Stimulated activated naive CD8-positive, alpha-beta T cell treated with anti-CD3 and anti-CD28 coated beads, Interleukin-15, Interleukin-2, amounts not matched to agents 100 ng/mL and 50 ng/mL, for 24 hours (primary cell): ENCODE results near the gene HSP90AB1.
"Not testable (repeated sequence)": the region's sequence is repeated elsewhere in the genome, so short reads cannot be mapped to it uniquely, and the experiment has no call there.

Experiments used
- H3K27ac Mint-ChIP-seq: one replicate; pipeline ENCODE4 v1.8.0; 2021; ENCODE audit warnings: mild to moderate bottlenecking, mixed read lengths
- H3K27me3 Mint-ChIP-seq: one replicate; pipeline ENCODE4 v1.8.0; 2021; ENCODE audit warnings: mixed read lengths
- H3K36me3 Mint-ChIP-seq: one replicate; pipeline ENCODE4 v1.8.0; 2021; ENCODE audit warnings: low read depth, mixed read lengths
- H3K4me1 Mint-ChIP-seq: one replicate; pipeline ENCODE4 v1.8.0; 2021; ENCODE audit warnings: low read depth, mixed read lengths
- H3K4me3 Mint-ChIP-seq: one replicate; pipeline ENCODE4 v1.8.0; 2021; ENCODE audit warnings: mild to moderate bottlenecking, mixed read lengths
- H3K9me3 Mint-ChIP-seq: one replicate; pipeline ENCODE4 v1.8.0; 2021; ENCODE audit warnings: mixed read lengths

HSP90AB1 gene

DNA sequence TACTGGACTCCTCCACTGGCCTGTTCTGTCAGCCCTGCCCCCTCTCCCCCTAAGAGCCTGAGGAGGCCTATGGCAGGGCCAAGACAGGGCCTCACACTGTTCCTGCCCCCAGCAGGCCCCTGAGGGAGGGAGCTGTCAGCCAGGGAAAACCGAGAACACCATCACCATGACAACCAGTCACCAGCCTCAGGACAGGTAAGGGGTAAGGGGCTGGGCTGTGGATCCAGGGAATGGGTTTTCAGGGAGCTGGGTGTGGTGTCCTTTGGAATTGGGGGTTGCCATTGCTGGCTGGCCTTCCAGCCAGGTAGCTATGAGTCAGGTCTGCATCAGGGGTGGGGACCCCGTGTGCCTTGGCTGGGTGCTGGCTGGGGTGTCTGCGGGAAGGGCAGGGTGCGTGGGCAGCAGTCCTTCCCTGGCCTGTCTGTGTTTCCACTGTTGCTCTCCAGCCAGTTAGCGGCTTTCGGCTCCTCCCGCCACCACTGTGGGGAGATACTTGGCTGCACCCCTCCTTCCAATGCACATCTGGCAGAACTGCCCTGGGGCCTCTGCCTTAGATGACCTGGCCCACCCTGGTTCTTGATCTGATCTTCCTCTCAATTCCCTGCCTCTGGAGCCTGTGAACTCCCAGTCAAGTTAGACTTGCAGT lies 19.6 kb upstream of the HSP90AB1 start:
- Mint-ChIP-seq H3K27me3 (no peaks in the 10 kb centered on the region), H3K27ac (no peak overlapping the region), H3K4me3 (no peak overlapping the region), H3K36me3 (peaks cover 46% of the 10 kb centered on the region), H3K9me3 (no peaks in the 10 kb centered on the region), H3K4me1 (peaks cover 22% of the 10 kb centered on the region)

- H3K9me3 Mint-ChIP-seq: no peaks in the 10 kb centered on the region
- H3K27ac Mint-ChIP-seq: no peak overlapping the region
- H3K27me3 Mint-ChIP-seq: no peaks in the 10 kb centered on the region
- peaks cover 15% of the 10 kb centered on the region for H3K4me1 Mint-ChIP-seq
- peaks cover 51% of the 10 kb centered on the region for H3K36me3 Mint-ChIP-seq
- H3K4me3 Mint-ChIP-seq: no peak overlapping the region
These were observed 18.9 kb upstream of the HSP90AB1 start for GRCh38 chr6:44228031-44228430.

DNA sequence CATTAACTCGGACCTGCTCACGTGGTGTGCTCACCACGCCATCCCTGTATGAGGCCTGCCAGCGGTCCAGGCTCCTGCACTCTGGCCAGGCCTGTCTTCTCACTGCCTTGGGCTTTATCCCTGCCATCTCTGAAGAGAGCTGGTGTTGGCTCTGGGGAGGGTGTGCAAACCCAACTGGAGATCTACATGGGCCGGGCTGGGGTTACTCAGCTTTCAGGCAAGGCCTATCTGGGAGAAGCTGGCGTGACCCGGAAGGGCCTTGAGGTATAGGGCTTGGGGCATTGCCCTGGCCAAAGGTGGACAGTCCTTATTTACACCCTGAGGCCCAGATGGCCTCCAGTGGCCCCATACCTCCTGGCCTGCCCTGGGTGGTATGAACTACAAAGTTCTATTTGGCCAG lies 18.5 kb upstream of the HSP90AB1 start:
- peaks cover 13% of the 10 kb centered on the region for H3K4me1 Mint-ChIP-seq
- H3K9me3 Mint-ChIP-seq: no peaks in the 10 kb centered on the region
- H3K4me3 Mint-ChIP-seq: no peak overlapping the region
- H3K27ac Mint-ChIP-seq: no peak overlapping the region
- no peaks in the 10 kb centered on the region for H3K27me3 Mint-ChIP-seq
- H3K36me3 Mint-ChIP-seq: peaks cover 51% of the 10 kb centered on the region

GRCh38 chr6:44228836-44229235 lies 18.1 kb upstream of the HSP90AB1 start:
- Mint-ChIP-seq H3K36me3 (peaks cover 51% of the 10 kb centered on the region), H3K4me3 (no peak overlapping the region), H3K27me3 (no peaks in the 10 kb centered on the region), H3K9me3 (no peaks in the 10 kb centered on the region), H3K4me1 (peaks cover 13% of the 10 kb centered on the region), H3K27ac (no peak overlapping the region)

DNA sequence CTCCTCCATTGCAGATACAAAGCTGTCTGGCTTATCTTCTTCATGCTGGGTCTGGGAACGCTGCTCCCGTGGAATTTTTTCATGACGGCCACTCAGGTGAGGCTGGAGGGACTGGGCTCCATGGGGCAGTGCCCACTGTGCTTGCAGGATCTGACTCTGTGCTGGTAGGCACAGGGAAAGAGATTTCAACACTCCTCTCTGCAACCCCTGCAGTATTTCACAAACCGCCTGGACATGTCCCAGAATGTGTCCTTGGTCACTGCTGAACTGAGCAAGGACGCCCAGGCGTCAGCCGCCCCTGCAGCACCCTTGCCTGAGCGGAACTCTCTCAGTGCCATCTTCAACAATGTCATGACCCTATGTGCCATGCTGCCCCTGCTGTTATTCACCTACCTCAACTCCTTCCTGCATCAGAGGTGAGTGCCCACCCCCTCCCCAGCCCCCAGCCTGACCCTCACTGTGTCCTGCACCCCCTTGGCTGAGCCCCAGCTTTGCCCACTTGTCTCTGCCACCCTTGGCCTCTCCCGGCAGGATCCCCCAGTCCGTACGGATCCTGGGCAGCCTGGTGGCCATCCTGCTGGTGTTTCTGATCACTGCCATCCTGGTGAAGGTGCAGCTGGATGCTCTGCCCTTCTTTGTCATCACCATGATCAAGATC lies 17.4 kb upstream of the HSP90AB1 start:
- Mint-ChIP-seq H3K4me3 (no peak overlapping the region), H3K9me3 (no peaks in the 10 kb centered on the region), H3K4me1 (peaks cover 10% of the 10 kb centered on the region), H3K27me3 (no peaks in the 10 kb centered on the region), H3K36me3 (peaks cover 53% of the 10 kb centered on the region), H3K27ac (no peak overlapping the region)

DNA sequence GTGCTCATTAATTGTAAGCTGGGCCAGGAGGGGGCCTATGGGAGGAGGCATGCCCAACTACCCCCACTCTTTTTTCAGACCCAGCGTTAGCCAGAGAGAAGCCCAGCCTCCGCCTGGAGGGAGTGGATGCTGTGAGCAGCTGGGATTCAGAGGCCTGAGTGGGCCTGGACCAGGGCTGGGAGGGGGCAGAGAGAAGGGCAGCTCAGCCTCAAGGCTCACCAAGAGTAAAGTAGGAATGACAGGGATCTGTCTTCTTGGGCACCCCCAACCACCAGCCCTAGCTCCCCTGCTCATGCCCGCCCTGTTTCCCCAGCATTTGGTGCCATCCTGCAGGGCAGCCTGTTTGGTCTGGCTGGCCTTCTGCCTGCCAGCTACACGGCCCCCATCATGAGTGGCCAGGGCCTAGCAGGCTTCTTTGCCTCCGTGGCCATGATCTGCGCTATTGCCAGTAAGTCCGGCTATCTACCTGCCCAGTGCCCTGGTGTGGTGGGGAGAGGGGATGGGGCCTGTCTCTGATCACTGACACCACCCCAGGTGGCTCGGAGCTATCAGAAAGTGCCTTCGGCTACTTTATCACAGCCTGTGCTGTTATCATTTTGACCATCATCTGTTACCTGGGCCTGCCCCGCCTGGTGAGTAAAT lies 16.7 kb upstream of the HSP90AB1 start:
- Mint-ChIP-seq H3K27me3 (no peaks in the 10 kb centered on the region), H3K4me3 (no peak overlapping the region), H3K4me1 (peaks cover 4% of the 10 kb centered on the region), H3K36me3 (peaks cover 54% of the 10 kb centered on the region), H3K9me3 (no peaks in the 10 kb centered on the region), H3K27ac (no peak overlapping the region)

DNA sequence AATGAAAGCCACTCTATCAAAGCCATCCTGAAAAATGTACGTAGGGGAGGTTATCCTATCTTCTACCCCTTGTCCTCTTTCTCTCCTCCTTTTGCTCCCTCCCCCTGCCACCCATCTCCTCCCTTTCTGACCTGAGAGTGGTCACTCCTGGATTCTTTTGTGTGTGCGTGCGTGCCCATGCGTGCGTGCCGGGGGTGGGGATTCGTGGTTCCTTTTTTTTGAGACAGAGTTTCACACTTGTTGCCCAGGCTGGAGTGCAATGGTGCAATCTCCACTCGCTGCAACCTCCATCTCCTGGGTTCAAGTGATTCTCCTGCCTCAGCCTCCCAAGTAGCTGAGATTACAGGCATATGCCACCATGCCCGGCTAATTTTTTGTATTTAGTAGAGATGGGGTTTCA lies 15.5 kb upstream of the HSP90AB1 start:
- H3K4me3 Mint-ChIP-seq, H3K27ac Mint-ChIP-seq, H3K9me3 Mint-ChIP-seq, H3K27me3 Mint-ChIP-seq, H3K4me1 Mint-ChIP-seq: not testable (repeated sequence)
- peaks cover 55% of the 10 kb centered on the region for H3K36me3 Mint-ChIP-seq

- no peaks in the 10 kb centered on the region for H3K9me3 Mint-ChIP-seq
- H3K4me3 Mint-ChIP-seq: no peak overlapping the region
- peaks cover 18% of the 10 kb centered on the region for H3K4me1 Mint-ChIP-seq
- H3K27me3 Mint-ChIP-seq: no peaks in the 10 kb centered on the region
- peaks cover 50% of the 10 kb centered on the region for H3K36me3 Mint-ChIP-seq
- H3K27ac Mint-ChIP-seq: peak overlapping the region; percentile 14
These were observed 14.0 kb upstream of the HSP90AB1 start for GRCh38 chr6:44232676-44233566.

DNA sequence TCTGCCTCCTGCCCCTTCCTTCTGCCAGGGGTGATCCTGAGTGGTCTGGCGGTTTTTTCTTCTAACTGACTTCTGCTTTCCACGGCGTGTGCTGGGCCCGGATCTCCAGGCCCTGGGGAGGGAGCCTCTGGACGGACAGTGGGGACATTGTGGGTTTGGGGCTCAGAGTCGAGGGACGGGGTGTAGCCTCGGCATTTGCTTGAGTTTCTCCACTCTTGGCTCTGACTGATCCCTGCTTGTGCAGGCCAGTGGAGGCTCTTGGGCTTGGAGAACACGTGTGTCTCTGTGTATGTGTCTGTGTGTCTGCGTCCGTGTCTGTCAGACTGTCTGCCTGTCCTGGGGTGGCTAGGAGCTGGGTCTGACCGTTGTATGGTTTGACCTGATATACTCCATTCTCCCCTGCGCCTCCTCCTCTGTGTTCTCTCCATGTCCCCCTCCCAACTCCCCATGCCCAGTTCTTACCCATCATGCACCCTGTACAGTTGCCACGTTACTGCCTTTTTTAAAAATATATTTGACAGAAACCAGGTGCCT lies 13.3 kb upstream of the HSP90AB1 start:
- peaks cover 46% of the 10 kb centered on the region for H3K36me3 Mint-ChIP-seq
- H3K4me1 Mint-ChIP-seq: peaks cover 25% of the 10 kb centered on the region
- H3K27me3 Mint-ChIP-seq: no peaks in the 10 kb centered on the region
- H3K9me3 Mint-ChIP-seq: no peaks in the 10 kb centered on the region
- H3K27ac Mint-ChIP-seq: peak overlapping the region; percentile 28
- H3K4me3 Mint-ChIP-seq: no peak overlapping the region

GRCh38 chr6:44234101-44235025 lies 12.5 kb upstream of the HSP90AB1 start:
- no peak overlapping the region for H3K27ac Mint-ChIP-seq
- no peak overlapping the region for H3K4me3 Mint-ChIP-seq
- no peaks in the 10 kb centered on the region for H3K9me3 Mint-ChIP-seq
- no peaks in the 10 kb centered on the region for H3K27me3 Mint-ChIP-seq
- H3K36me3 Mint-ChIP-seq: peaks cover 39% of the 10 kb centered on the region
- H3K4me1 Mint-ChIP-seq: peaks cover 32% of the 10 kb centered on the region

DNA sequence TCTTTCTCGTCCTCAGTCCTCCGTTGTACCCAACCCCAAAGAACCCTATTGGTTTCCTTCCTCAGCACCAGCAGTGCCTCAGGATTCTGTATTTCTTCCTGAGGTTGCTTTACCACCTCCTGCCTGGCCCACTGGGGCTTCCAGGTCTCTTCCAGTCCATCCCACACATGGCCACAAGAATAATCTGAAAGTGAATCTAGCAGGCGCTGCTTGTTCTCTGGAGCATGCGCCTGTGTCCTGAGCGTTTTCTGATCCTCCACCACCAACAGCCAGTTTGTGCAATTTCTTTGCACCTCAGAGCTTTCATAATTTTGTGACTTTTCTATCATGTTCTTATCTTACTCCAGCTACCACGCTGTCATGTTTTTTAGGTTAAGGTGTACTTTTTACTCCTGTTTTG lies 11.6 kb upstream of the HSP90AB1 start:
- peaks cover 32% of the 10 kb centered on the region for H3K4me1 Mint-ChIP-seq
- H3K36me3 Mint-ChIP-seq: peaks cover 32% of the 10 kb centered on the region
- no peaks in the 10 kb centered on the region for H3K27me3 Mint-ChIP-seq
- H3K4me3 Mint-ChIP-seq: no peak overlapping the region
- no peaks in the 10 kb centered on the region for H3K9me3 Mint-ChIP-seq
- no peak overlapping the region for H3K27ac Mint-ChIP-seq

DNA sequence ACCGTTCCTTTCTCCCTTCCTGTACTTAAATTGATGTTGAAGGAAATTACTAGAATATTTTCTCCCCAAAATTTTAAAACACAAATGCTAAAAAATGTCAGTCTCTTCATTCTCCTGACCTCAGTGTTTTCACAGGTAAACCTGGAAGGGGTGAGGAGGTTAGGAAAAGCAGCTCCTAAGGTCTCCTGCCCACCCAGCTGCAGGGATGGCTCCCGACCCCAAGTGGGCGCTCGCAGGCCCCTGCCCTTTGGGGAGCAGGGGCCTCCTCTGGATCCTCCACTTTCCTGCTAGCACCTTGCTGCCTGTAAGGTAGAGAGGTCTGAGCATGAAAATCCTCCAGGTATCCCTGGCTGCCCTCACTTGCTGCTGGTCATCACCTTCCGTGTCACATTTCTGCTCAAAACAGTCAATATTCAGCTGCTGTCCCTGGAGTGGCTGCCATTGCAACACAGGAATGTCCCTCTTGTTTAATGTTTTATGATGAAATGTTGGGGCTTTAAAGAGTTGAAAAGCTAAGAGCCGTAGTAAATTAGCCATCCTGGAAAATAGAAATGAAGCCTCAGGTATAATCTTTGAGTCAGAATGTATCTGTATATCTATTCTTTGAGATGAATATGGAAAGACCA lies 10.9 kb upstream of the HSP90AB1 start:
- peaks cover 28% of the 10 kb centered on the region for H3K36me3 Mint-ChIP-seq
- peaks cover 32% of the 10 kb centered on the region for H3K4me1 Mint-ChIP-seq
- no peak overlapping the region for H3K27ac Mint-ChIP-seq
- no peaks in the 10 kb centered on the region for H3K9me3 Mint-ChIP-seq
- H3K4me3 Mint-ChIP-seq: no peak overlapping the region
- H3K27me3 Mint-ChIP-seq: no peaks in the 10 kb centered on the region

GRCh38 chr6:44237021-44237812 lies 9.7 kb upstream of the HSP90AB1 start:
- Mint-ChIP-seq H3K4me3 (peak overlapping the region; percentile 82), H3K36me3 (peaks cover 21% of the 10 kb centered on the region), H3K9me3 (no peaks in the 10 kb centered on the region), H3K27ac (peak overlapping the region; percentile 72), H3K27me3 (no peaks in the 10 kb centered on the region), H3K4me1 (peaks cover 32% of the 10 kb centered on the region)
